DMS53 treated with DMSO at 0.1 percent for 48 hours (cell line): Measurements from ENCODE around the gene ECM2.

Experiments used
- DNase-seq: peaks from one replicate; lab custom pipeline; 2025; ENCODE audit not compliant: unreplicated experiment; lab: John Stamatoyannopoulos, UW

The ECM2 gene

DNA sequence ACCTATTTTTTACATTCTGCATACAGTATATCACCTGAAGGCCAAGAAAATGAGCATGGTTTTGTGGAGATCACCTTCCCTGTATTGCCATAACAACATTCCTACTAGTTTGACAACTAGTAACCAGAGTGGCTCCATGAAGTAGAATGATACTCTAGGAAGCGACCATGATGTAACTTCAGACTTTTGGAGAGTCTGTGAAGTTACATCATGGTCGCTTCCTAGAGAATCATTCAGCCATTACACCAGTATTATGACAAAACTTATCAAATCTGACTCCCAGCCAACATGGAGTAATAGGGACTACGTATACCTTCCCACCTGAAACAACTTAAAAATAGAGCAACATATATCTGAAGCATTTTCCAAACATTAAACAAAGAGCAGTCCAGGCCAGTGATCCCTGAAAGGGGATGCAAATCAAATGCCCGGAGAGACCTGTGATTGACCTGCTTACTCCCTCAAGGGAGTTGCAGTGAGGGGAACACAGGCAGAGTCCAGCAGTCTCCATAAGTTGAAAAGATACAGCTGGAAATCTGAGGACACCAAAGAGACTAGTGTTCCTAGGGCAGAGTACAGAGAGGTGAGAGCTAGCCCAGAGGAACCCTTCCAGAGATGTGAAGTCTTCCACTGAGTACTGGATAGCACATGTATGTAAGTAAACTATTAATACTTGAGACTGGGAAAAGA is 7.8 kb downstream of the ECM2 start:
- DNase-seq: no peak

DNA sequence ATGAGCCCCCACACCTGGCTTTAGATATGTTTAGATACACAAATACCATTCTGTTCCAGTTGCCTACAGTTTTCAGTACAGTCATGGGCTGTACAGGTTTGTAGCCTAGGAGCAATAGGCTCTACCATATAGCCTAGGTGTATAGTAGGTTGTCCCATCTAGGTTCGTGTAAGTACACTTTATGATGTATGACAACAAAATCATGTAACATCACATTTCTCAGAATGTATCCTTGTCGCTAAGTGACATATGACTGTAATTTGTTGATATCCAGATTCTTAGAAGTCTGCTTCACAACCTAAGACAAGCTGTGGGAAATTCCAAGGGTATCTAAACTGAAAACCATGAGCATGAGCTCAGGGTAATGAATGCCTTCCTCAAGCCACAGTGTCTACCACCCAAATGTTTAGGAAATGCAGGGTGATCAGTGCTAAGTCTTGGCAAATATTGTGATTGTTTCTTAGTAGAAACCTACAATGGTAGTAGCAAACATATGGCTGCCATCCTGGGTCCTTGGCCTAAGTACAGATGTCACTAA is 8.4 kb downstream of the ECM2 start:
- DNase-seq: no peak

DNA sequence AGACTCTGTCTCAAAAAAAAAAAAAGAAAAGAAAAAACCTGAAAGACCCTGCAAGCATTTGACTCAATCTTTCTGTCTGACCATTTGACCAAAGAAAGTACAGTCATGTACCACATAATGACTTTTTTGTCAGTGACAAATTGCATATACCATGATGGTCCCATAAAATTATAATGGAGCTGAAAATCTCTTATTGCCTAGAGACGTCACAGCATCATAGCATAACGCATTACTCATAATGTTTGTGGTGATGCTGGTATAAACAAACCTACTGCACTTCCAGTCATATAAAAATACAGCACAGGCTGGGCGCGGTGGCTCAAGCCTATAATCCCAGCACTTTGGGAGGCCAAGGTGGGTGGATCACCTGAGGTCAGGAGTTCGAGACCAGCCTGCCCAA is 10.5 kb downstream of the ECM2 start:
- no peak for DNase-seq

DNA sequence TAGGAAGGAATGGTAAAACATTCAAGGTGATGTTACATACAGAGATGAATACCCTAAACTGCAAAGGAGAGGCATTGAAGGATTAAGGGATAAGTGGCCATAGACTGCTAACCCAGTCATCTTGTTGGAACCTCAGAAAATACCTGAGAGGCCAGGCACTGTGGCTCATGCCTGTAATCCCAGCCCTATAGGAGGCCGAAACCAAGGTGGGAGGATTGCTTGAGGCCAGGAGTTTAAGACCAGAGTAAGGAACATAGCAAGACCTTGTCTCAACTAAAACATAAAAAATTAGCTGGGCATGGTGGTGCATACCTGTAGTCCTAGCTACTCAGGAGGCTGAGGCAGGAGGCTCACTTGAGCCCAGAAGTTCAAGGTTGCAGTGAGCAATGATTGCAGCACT is 10.9 kb downstream of the ECM2 start:
- no peak for DNase-seq

DNA sequence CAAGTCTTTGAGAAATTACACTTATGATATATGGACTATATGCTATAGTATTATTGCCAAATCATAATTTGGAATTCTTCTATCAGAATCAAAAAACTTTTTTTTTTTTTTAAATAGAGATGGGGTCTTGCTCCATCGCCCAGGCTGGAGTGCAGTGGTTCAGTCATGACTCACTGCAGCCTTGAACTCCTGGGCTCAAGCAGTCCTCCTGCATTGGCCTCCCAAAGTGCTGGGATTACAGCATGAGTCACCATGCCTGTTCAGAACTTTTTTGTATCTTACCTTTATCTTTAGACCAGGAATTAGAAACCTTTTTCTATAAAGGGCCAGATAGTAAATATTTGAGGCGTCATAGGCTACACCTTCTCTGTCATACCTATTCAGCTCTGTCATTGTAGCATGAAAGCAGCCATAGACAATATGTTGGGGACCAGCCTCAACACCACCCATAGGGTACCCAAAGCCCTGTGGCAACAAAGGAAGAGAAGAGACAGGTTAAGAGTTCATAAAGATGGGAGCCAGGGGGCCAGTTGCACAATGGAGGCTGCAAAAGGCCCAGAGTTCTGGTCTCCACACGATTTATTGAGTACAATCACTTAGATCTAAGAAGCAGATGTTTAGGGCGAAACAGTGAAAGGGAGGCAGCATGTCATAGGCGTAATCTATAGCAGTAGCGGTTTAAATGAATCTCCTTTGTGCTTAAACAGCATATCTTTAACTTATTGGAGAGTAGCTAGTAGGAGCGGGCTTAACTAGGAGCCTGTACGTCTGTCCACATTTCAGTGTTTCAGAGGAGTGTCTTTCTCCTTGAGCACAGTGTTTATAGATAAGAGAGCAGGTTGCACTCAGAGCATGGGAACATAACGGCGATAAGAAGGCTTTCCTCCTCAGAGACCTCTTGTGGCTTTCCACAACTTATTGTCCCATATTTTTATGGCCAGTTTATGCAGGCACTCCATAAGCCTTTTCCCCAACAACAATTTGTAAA is 12.5 kb downstream of the ECM2 start:
- DNase-seq: no peak

DNA sequence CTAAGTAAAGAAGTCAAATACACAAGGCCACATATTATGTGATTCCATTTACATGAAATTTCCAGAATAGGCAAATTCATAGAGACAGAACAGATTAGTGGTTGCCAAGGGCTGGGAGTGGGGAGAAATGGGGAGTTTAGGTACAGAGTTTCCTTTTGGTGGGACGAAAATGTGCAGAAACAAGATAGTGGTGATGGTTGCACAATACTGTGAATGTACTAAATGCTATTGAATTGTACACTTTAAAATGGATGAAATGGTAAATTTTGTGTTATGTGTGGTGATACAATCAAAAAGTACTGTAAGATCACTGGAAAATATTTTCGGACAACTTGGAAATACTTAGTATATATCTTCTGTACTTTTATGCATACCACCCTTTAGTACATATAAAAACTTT is 15.0 kb downstream of the ECM2 start:
- DNase-seq: no peak

DNA sequence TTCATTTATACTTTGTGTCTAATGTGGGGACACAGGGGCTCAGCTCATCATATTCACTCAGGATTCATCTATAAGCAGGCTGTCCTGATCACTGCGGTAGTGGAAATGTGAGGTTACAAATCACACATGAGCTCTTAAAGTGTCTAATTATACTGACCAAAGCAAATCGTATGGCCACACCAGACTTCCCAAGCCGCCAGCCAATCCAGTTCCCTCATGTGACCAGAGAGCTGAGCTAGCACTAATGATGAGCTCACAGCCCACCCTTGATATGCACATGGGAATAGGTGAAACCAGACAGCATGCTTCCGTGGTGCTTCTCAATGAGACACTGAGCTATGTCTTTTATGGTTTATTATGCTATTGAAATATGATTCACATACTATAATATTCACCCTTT is 17.6 kb downstream of the ECM2 start:
- DNase-seq: no peak

DNA sequence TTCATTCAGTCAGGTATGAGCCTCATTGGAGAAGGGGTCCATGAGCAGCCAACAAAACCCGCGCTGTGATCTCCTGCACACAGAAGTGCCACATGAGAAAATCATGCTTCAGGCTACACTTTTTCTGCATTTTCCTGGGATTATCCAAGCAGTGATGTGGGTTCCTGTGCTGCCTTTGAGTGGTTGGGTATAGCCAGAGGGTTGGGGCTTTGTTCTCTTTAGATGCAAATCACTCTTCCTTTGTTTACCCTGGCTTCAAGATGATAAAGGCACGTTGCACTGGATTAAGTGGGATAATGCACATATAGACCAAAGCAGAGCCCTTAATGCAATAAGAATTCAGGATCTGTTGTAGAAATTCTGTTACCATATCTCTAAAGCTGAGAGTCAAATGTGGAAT is 18.7 kb downstream of the ECM2 start:
- DNase-seq: no peak

DNA sequence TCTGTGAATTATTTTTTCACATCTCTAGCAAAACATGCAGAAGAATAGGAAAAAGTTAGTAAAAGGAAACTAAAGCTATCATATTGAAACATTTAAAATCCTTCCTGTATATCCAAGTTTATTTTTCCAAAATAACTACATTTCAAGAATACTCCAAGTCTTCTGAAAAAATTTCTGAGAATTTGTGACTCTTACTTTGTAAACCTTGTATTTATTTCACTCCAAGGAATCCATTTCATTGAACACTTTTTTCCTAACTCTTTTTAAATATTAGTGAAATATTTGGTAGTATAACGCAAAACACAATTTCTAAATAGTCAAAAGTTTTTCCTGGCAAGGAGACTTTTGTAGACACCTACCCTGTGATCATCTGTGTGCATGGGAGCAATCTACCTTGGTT is 19.3 kb downstream of the ECM2 start:
- no peak for DNase-seq

DNA sequence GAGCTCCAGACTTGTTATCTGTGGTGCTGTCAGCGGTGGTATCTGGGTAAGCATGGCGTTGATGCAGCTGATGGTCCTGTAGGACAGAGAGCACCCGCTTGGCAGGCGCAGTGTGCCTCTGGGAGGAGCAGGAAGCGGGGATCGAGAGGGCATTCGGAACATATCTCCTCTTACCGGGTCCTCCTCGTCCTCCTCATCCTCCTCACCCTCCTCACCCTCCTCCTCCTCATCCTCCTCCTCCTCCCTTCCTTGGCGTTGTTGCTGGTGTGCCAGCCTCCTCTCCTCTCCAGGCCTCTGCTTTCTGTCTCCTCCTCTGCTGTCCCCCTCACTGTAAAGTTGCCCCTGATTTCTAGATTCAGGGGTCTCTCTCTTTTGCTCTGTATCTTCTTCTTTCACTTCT is 21.2 kb downstream of the ECM2 start:
- no peak for DNase-seq

DNA sequence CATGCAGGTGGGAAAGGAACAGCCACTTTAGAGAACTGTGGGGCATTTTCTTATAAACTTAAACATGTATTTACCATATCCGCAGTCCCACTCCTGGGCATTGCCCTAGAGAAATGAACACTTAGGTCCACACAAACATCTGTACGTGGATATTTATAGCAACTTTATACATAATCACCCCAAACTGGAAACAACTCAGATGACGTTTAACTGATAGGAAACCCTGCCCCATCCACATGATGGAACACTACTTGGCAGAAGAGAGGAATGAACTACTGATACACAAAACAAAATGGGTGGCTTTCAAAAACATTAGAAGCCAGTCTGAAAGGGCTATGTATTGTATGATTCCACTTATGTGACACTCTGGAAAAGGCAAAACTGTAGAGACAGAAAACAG is 22.4 kb downstream of the ECM2 start:
- no peak for DNase-seq

DNA sequence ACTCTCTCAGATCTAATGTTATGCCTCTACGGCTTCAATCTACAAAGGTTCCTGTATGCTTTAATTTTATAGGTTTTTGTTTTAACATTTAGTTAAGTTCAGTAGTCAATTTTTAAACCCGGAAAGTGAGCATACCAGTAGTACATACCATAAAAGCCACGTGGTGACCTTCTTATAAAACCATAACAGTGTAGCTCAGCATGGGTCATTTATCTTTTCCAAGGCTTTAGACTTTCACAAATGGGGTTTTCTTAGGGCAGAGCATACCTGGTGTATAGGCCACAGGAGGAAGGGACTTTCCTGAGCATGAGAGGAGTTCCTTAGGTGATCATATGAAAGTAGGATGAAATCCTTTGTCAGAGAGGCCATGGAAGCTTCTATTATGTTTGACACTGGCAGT is 23.2 kb downstream of the ECM2 start:
- no peak for DNase-seq

DNA sequence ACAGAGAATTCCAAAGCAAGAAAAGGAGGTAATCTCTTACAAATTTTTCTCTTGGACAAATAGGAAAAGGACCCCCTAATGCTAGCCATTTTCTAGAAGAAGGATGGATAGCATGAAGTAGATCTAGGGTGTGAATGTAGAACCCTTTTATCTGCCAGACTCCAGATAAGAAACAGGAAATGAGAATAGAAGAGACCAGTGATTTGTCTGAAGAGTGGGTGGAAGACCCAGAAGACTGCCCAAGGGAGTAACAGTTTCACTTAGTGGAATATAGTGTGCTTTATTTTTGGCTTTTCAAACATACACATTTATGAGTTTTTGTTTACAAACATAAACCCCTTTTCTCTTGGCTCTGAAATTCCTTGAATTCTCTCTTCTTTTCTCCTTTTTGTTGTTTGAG is 25.0 kb downstream of the ECM2 start:
- DNase-seq: no peak

DNA sequence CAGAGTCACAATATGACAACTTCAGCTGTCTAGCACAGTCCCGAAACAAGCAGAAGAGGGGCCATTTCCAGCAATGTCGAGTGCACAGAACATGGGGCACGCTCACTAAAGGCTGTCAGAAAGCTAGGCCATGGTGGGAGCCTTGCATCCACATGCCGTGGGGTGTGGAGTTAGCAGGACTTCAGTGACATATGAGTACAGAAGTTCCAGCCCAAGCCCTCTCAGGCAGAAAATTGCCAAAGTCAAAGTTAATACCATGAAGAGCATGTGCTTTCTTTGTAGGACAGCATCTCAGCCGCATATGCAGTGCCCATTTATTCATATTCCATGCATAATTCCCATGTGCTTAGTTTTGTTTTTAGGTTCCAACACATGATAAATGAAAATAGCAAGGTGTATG is 26.7 kb downstream of the ECM2 start:
- no peak for DNase-seq

DNA sequence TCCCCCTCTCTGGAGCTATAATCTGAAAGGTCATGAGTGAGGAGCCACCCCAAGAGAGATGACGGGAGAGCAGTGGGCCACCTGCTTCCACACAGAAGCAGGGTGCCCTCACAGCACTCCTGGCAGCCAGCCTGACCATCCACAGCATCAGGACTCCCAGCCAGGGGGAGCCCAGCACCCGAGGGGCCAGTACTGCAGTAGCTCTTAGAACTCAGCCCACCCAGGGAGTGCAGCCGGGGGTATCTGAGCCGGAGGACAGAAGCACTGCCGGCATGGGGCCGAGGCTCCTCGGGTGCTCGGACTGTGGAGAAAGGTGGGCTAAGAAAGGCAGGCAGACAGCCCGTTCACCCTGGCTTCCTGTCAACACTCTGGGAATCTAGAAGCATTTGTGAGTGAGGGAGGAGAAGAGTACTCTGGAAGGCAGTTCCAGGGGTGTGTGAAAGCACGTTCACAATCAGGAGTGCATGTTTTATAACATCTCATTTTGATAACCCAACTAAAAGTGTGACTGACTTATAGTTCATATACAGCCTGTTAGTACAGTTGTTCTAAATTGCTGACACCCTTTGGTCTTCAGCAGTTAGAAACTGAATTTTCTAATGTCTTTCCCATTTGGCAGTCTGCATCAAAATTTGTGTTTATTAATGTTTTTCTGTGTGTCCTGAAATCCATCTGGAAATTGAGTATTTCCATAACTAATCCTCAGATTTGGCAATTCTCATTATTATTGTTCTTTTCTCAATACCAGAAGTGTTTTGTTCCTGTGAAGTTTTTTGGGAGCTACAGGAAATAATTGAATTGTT is 27.6 kb downstream of the ECM2 start:
- DNase-seq: no peak

DNA sequence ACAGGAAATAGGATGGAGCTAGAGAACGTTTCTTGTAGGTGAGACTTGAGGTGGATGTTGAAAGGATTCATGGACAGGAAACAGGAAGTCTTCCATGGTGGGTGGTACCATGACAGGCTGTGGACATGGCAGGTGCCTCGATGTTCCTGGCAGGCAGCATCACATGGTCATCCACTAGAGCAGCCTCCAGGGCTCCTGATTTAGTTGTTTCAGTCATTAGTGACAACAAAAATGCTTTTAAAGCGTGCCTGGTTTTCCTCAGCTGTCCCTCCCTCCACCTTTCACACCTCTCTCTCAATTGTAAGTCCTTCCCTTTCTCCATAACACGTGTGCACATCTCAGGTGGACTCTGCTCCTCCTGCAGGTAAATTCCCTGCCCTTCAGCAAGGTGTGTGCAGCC is 28.3 kb downstream of the ECM2 start:
- no peak for DNase-seq

DNA sequence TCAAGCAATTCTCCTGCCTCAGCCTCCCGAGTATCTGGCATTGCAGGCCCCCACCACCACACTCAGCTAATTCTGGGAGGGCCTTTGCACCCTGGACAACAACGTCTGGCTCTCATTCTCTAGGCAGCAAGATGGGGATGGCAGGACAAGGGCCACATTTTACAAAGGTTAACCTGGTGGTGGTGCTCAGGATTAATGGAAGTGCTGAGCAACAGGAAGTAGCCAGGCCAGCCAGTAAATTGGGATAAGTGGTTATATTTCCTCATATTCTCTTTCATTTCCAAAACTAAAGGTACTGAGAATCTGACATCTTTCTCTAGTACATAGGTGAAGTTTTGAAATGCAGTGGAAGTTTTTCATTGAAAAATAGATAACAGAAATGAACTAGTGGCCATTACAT is 28.8 kb downstream of the ECM2 start:
- no peak for DNase-seq

DNA sequence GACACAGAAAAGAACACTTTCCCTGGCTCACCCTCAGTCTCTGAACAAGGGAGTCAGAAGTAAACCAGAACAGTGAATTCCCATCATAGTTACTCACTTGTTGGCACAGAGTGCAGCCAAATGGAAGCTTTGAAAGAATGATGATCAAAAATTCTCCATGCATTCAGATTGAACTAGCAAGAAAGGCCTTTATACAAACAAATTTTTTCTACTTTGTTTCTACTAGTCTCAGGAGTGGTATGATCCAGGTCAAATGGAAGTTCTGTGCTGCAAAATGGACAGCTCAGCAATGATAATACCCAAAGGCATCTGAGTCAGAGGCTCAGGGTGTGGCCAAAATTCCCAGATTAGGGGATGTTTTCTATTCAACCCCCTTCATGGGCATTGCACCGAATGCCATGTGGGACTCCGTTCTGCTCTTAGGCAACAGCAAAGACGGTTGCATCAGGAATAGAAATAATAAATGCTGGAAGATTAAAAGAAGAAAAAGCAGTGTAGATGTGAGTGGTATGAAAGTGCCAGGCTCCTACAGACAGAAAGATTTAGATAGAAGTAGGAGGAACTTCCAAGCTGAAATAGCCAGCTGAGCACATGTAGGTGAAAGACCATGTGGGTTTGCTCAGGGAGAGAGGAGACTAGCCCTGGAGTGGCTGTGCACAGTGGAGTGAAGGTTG is 29.5 kb downstream of the ECM2 start:
- no peak for DNase-seq

DNA sequence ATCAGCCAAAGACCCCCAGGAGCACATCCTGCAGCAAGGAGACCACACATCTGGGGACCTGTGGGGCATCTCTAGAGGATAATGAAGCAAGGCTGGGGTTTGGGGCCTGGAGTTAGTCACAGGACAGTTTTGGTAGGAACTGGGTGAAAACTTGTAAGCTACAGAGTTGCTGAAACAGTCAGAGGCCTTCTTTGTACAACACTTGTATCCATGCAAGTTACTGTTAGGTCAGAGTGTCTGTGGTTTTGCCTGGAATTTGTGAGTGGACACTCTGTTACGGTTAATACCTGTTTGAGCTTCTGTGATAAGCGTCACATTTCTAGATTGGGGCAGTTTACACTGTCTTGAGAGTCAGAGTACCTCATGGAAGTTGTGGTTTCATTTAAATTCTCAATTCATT is 30.9 kb downstream of the ECM2 start:
- no peak for DNase-seq

DNA sequence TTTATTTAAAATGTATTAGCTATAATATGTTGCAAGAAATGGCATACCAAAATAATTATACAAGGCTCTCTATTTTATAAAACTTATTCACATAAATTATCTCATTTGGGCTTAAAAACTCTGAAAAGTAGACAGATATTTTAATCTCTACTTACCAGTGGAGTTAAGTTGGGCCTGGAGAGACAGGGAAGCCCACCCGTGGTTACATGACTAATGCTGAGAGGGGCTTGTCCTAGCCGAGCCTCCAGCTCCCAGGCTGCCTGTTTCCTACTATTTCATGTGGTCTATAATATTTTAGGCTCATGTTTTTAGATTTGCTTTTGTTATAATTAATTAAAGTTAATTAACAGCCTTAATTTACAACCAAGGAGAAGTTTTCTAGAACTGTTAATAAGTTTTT is 32.6 kb downstream of the ECM2 start:
- no peak for DNase-seq
